Esophagus (tissue), 2 donors: ENCODE measurements around the gene KCNK7. TPM values are rescaled to one million over a fixed set of nuclear protein-coding genes. Genes with fewer than 3 reads are reported as not detected.

Experiments used
- H3K27ac ChIP-seq, 2 donors: one replicate each; pipeline ENCODE4 v1.5.1; 2013; ENCODE audit warnings: low read depth in 2 of 2, mild to moderate bottlenecking in 2 of 2, inconsistent platforms in 1 of 2, low read length in 1 of 2, moderate library complexity in 1 of 2
- H3K27me3 ChIP-seq, 2 donors: one replicate each; pipeline ENCODE4 v1.6.1; 2013; ENCODE audit warnings: low read length in 2 of 2, control low read depth in 1 of 2, mild to moderate bottlenecking in 1 of 2; ENCODE audit not compliant: insufficient read depth in 2 of 2, control insufficient read depth in 1 of 2
- H3K36me3 ChIP-seq, 2 donors: one replicate each; pipeline ENCODE4 v1.6.1; 2013; ENCODE audit warnings: low read length in 1 of 2; ENCODE audit not compliant: control insufficient read depth in 2 of 2, insufficient read depth in 2 of 2
- H3K4me1 ChIP-seq, 2 donors: one replicate each; pipeline ENCODE4 v1.6.1; 2013; ENCODE audit warnings: low read length in 1 of 2; ENCODE audit not compliant: control insufficient read depth in 2 of 2, insufficient read depth in 2 of 2
- H3K4me3 ChIP-seq, 2 donors: one replicate each; pipeline ENCODE4 v1.5.1; 2013; ENCODE audit warnings: low read length in 2 of 2, mild to moderate bottlenecking in 2 of 2, low read depth in 1 of 2, moderate library complexity in 1 of 2
- H3K9me3 ChIP-seq, 2 donors: one replicate each; pipeline ENCODE4 v1.6.1; 2013; ENCODE audit warnings: mild to moderate bottlenecking in 2 of 2, low read depth in 1 of 2, low read length in 1 of 2, moderate library complexity in 1 of 2; ENCODE audit not compliant: control insufficient read depth in 2 of 2, insufficient read depth in 1 of 2
- WGBS, 2 donors: extraction: QIAGEN DNeasy Blood & Tissue Kit; methylation state at CpG; one replicate each; pipeline ENCODE4 v1.1.7; 2013; 5-methylcytosine and 5-hydroxymethylcytosine counted together
- polyA plus RNA-seq, 2 donors: library from polyadenylated mRNA; stranded (reverse); fragments of 200-250 nt; gene quantifications; one replicate each; pipeline ENCODE4 v1.2.3, GENCODE V29; 2013
- donor health status: healthy with polysubstance abuse.
- donor health status: Bipolar disorder and iron deficiency.

Gene KCNK7
- polyA plus RNA-seq, 2 donors = 18.4 to 19.8 TPM

GRCh38 chr11:65547446-65548125 lies 48.0 kb downstream of the KCNK7 start:
- H3K27me3 ChIP-seq = no peaks in the 10 kb centered on the region
- 83% methylated on average over 49 to 52 of the region's 52 CpGs for whole genome bisulfite sequencing, 2 donors
- H3K9me3 ChIP-seq = no peaks in the 10 kb centered on the region
- H3K4me1 ChIP-seq = peaks cover 0 to 17% of the 10 kb centered on the region in 2 donors
- H3K36me3 ChIP-seq = peaks cover 0 to 7% of the 10 kb centered on the region in 2 donors
- H3K27ac ChIP-seq = no peak overlapping the region
- no peak overlapping the region for H3K4me3 ChIP-seq

- 18 to 25% methylated on average over 57 to 64 of the region's 64 CpGs for WGBS, 2 donors
- Histone ChIP-seq H3K27me3 (no peaks in the 10 kb centered on the region), H3K27ac (peak overlapping the region; percentile 35 to 83), H3K36me3 (peaks cover 0 to 4% of the 10 kb centered on the region in 2 donors), H3K4me3 (peak overlapping the region; percentile 55 to 57), H3K4me1 (peaks cover 0 to 22% of the 10 kb centered on the region in 2 donors), H3K9me3 (no peaks in the 10 kb centered on the region)
These were observed 49.2 kb downstream of the KCNK7 start for GRCh38 chr11:65546217-65546958.

DNA sequence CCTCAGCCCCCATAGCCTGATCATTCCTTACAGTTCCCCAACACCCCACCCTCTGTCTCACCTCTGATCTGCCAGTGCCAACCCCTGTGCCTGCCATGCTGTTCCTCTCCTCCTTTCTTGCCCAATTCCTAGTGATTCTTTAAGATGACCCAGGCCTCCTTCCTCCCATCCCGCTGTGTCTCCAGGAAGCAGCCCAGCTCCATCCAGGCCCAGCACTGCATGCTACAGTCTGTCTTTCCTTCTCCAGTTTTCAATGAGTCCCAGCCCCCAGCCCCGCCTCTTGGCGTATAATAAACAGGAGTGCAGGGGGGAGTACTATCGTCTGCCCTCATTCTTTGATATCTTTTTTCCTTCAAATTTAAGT lies 49.8 kb downstream of the KCNK7 start:
- H3K27ac ChIP-seq = peak overlapping the region; percentile 35 to 83
- H3K4me3 ChIP-seq = peak overlapping the region in 1 of 2 donors; percentile 55
- WGBS, 2 donors = 43 to 48% methylated on average over 4 of the region's 4 CpGs

More for the DNA sequence above, 49.8 kb downstream of the KCNK7 start:
- H3K9me3 ChIP-seq = no peaks in the 10 kb centered on the region
- H3K27me3 ChIP-seq = no peaks in the 10 kb centered on the region
- H3K36me3 ChIP-seq = peaks cover 0 to 4% of the 10 kb centered on the region in 2 donors
- peaks cover 0 to 25% of the 10 kb centered on the region in 2 donors for H3K4me1 ChIP-seq

Other genes with a start within 250 kb of the KCNK7 start
- gene TIGD3, start 241.0 kb downstream of the KCNK7 start, polyA plus RNA-seq = under 1 TPM; 0.10 to 0.16 TPM
- gene SLC25A45, start 213.2 kb downstream of the KCNK7 start, polyA plus RNA-seq = 1 to 10 TPM; 2.4 to 6.0 TPM
- gene FRMD8, start 209.2 kb downstream of the KCNK7 start, polyA plus RNA-seq = 10 to 100 TPM; 25.2 to 27.8 TPM
- gene NEAT1, start 173.0 kb downstream of the KCNK7 start, polyA plus RNA-seq = 1,000 to 10,000 TPM in 1 of 2 donors, 100 to 1,000 TPM in 1; 536 to 1,203 TPM
- gene MALAT1, start 96.8 kb downstream of the KCNK7 start, polyA plus RNA-seq = 1,000 to 10,000 TPM in 1 of 2 donors, 10 to 100 TPM in 1; 94.9 to 1,950 TPM
- 10 to 100 TPM; 41.8 to 52.4 TPM for gene SCYL1, start 70.7 kb downstream of the KCNK7 start, polyA plus RNA-seq
- gene LTBP3, start 37.4 kb downstream of the KCNK7 start, polyA plus RNA-seq = 10 to 100 TPM; 32.8 to 36.4 TPM
- gene ZNRD2, start 25.3 kb downstream of the KCNK7 start, polyA plus RNA-seq = 10 to 100 TPM; 38.9 to 52.1 TPM
- 10 to 100 TPM; 27.9 to 36.5 TPM for gene FAM89B, start 23.3 kb downstream of the KCNK7 start, polyA plus RNA-seq
- 10 to 100 TPM; 54.4 to 61.6 TPM for gene EHBP1L1, start 19.7 kb downstream of the KCNK7 start, polyA plus RNA-seq
- gene MAP3K11, start 18.4 kb upstream of the KCNK7 start, polyA plus RNA-seq = 10 to 100 TPM; 25.7 to 35.2 TPM
- gene PCNX3, start 20.0 kb upstream of the KCNK7 start, polyA plus RNA-seq = 10 to 100 TPM; 15.0 to 16.1 TPM
- gene SIPA1, start 42.3 kb upstream of the KCNK7 start, polyA plus RNA-seq = 10 to 100 TPM; 22.8 to 32.5 TPM
- gene RELA, start 67.1 kb upstream of the KCNK7 start, polyA plus RNA-seq = 10 to 100 TPM; 39.6 to 40.0 TPM
- gene KAT5, start 116.5 kb upstream of the KCNK7 start, polyA plus RNA-seq = 10 to 100 TPM; 55.6 to 60.3 TPM
- 10 to 100 TPM; 26.3 to 41.8 TPM for gene RNASEH2C, start 125.0 kb upstream of the KCNK7 start, polyA plus RNA-seq
- 10 to 100 TPM; 10.1 to 10.9 TPM for gene AP5B1, start 185.2 kb upstream of the KCNK7 start, polyA plus RNA-seq
- 10 to 100 TPM; 38.2 to 49.9 TPM for gene OVOL1, start 191.3 kb upstream of the KCNK7 start, polyA plus RNA-seq
- under 1 TPM; 0.15 to 0.47 TPM for gene SNX32, start 238.2 kb upstream of the KCNK7 start, polyA plus RNA-seq